Caco-2 (cell line): ENCODE data around the gene MAP3K15. TPM values are rescaled to one million over a fixed set of nuclear protein-coding genes. Genes with fewer than 3 reads are reported as not detected.

Source experiments
- BruUV-seq: library from RNA; stranded (reverse); fragments of 400-500 nt; replicated peaks from 2 replicates; lab custom pipeline; 2021; lab: Mats Ljungman, UMichigan
- CTCF ChIA-PET: fragments of 300-600 bp; sonication (Branson Sonifier 250); formaldehyde crosslinking; loops from one replicate; lab custom pipeline; 2022; ENCODE audit warnings: antibody characterized with exemption; lab: Charles Lee
- POLR2A ChIA-PET: fragments of 300-600 bp; sonication (Branson Sonifier 250); formaldehyde crosslinking; loops from one replicate; lab custom pipeline; 2022; ENCODE audit warnings: antibody characterized with exemption; lab: Charles Lee
- DNase-seq, 2 experiments: peaks; one replicate each; pipeline versions ENCODE4 v3.0.0 to v3.0.0-alpha.2; 2020 to 2022
- H3K27me3 ChIP-seq: replicated peaks from 2 replicates; pipeline ENCODE4 v1.6.0; 2011; ENCODE audit warnings: low read length; ENCODE audit not compliant: control insufficient read depth, insufficient read depth
- H3K36me3 ChIP-seq: 2 replicates; pipeline ENCODE4 v1.5.1; 2011; ENCODE audit warnings: low read length; ENCODE audit not compliant: control insufficient read depth, insufficient read depth
- H3K4me1 ChIP-seq: fragments of 250-450 bp; sonication (Bioruptor Pico); 2 replicates; pipeline ENCODE4 v1.5.1; 2020; ENCODE audit warnings: mild to moderate bottlenecking
- H3K4me3 ChIP-seq: 2 replicates; pipeline ENCODE4 v1.5.1; 2011; ENCODE audit warnings: low read depth, mild to moderate bottlenecking, control low read depth, low read length
- H3K9me3 ChIP-seq: fragments of 250-450 bp; sonication (Bioruptor Pico); 2 replicates; pipeline ENCODE4 v1.5.1; 2020; ENCODE audit warnings: mild to moderate bottlenecking, moderate library complexity
- H3K27ac Mint-ChIP-seq: one replicate; pipeline ENCODE4 v1.8.0; 2022; ENCODE audit warnings: mixed read lengths; ENCODE audit not compliant: unreplicated experiment
- H3K27me3 Mint-ChIP-seq: one replicate; pipeline ENCODE4 v1.8.0; 2022; ENCODE audit warnings: mixed read lengths; ENCODE audit not compliant: insufficient read depth, unreplicated experiment
- H3K36me3 Mint-ChIP-seq: one replicate; pipeline ENCODE4 v1.8.0; 2022; ENCODE audit warnings: mild to moderate bottlenecking, mixed read lengths; ENCODE audit not compliant: insufficient read depth, unreplicated experiment
- H3K4me1 Mint-ChIP-seq: one replicate; pipeline ENCODE4 v1.8.0; 2022; ENCODE audit warnings: low read depth, mixed read lengths; ENCODE audit not compliant: unreplicated experiment
- H3K4me3 Mint-ChIP-seq: one replicate; pipeline ENCODE4 v1.8.0; 2022; ENCODE audit warnings: mild to moderate bottlenecking, moderate library complexity, mixed read lengths; ENCODE audit not compliant: unreplicated experiment
- H3K9me3 Mint-ChIP-seq: one replicate; pipeline ENCODE4 v1.8.0; 2022; ENCODE audit warnings: mixed read lengths; ENCODE audit not compliant: unreplicated experiment
- CTCF ChIP-seq, 2 experiments: fragments of 200-600 bp in 1 of 2; IDR thresholded peaks; 1 replicate in 1 of 2; 2 replicates in 1 of 2; pipeline versions ENCODE4 v1.5.1 to v1.8.0; 2011 to 2022; ENCODE audit warnings: antibody characterized with exemption in 1 of 2, control low read depth in 1 of 2, inconsistent platforms in 1 of 2, low read depth in 1 of 2, low read length in 1 of 2, mild to moderate bottlenecking in 1 of 2, moderate library complexity in 1 of 2; ENCODE audit not compliant: insufficient read depth in 1 of 2, severe bottlenecking in 1 of 2, unreplicated experiment in 1 of 2
- intact Hi-C: fragments of 100-400 bp; cut with micrococcal nuclease; formaldehyde crosslinking; loops from one replicate; pipeline ENCODE4 v1.10.0; 2022; ENCODE audit not compliant: unreplicated experiment
- total RNA-seq: library from RNA; stranded (reverse); gene quantifications from 2 replicates; pipeline ENCODE4 v1.2.3, GENCODE V29; 2022

The MAP3K15 gene
- total RNA-seq, 1 experiment from 2014 or later, result 1.3 TPM

- Histone ChIP-seq H3K4me3 (no peak overlapping the region), H3K27me3 (no peaks in the 10 kb centered on the region), H3K36me3 (no peaks in the 10 kb centered on the region), H3K4me1 (no peaks in the 10 kb centered on the region), H3K9me3 (no peaks in the 10 kb centered on the region)
- intact Hi-C loops, result no loop called here
- no TSS peak for BruUV-seq
- H3K27ac Mint-ChIP-seq, result no peak overlapping the region
- TF ChIP-seq CTCF (IDR thresholded peaks at IDR 0.05; ENCODE audit: insufficient read depth in 1 of 2, low read depth in 1 of 2, low read length in 1 of 2, severe bottlenecking in 1 of 2, unreplicated experiment in 1 of 2), result no peak
- H3K36me3 Mint-ChIP-seq, result no peaks in the 10 kb centered on the region
- ChIA-PET CTCF (no interaction called here), POLR2A (no interaction called here)
- no peaks in the 10 kb centered on the region for H3K4me1 Mint-ChIP-seq
- no peaks in the 10 kb centered on the region for H3K27me3 Mint-ChIP-seq
- H3K9me3 Mint-ChIP-seq, result peaks cover 11% of the 10 kb centered on the region
- H3K4me3 Mint-ChIP-seq, result no peak overlapping the region
- DNase-seq, result no peak
These were observed 105.0 kb downstream of the MAP3K15 start for GRCh38 chrX:19410259-19410658.

- Mint-ChIP-seq H3K27ac (no peak overlapping the region), H3K9me3 (no peaks in the 10 kb centered on the region), H3K4me3 (no peak overlapping the region), H3K27me3 (peaks cover 5% of the 10 kb centered on the region), H3K4me1 (no peaks in the 10 kb centered on the region), H3K36me3 (no peaks in the 10 kb centered on the region)
- H3K9me3 ChIP-seq, result no peaks in the 10 kb centered on the region
- no peak for DNase-seq
- intact Hi-C loops, result no loop called here
- H3K27me3 ChIP-seq, result no peaks in the 10 kb centered on the region
- ChIA-PET CTCF (no interaction called here), POLR2A (no interaction called here)
- BruUV-seq, result no TSS peak
- no peak overlapping the region for H3K4me3 ChIP-seq
- no peaks in the 10 kb centered on the region for H3K4me1 ChIP-seq
- H3K36me3 ChIP-seq, result no peaks in the 10 kb centered on the region
- TF ChIP-seq CTCF (IDR thresholded peaks at IDR 0.05; ENCODE audit: insufficient read depth in 1 of 2, low read depth in 1 of 2, low read length in 1 of 2, severe bottlenecking in 1 of 2, unreplicated experiment in 1 of 2), result no peak
These were observed 111.6 kb downstream of the MAP3K15 start for GRCh38 chrX:19403696-19404095.

- H3K36me3 ChIP-seq, result no peaks in the 10 kb centered on the region
- ChIA-PET CTCF (no interaction called here), POLR2A (no interaction called here)
- Mint-ChIP-seq H3K27me3 (no peaks in the 10 kb centered on the region), H3K4me1 (no peaks in the 10 kb centered on the region), H3K9me3 (no peaks in the 10 kb centered on the region), H3K36me3 (no peaks in the 10 kb centered on the region), H3K27ac (no peak overlapping the region), H3K4me3 (no peak overlapping the region)
- H3K4me3 ChIP-seq, result no peak overlapping the region
- no peaks in the 10 kb centered on the region for H3K27me3 ChIP-seq
- no peaks in the 10 kb centered on the region for H3K9me3 ChIP-seq
- no peak for DNase-seq
- intact Hi-C loops, result no loop called here
- no peak for TF ChIP-seq CTCF (IDR thresholded peaks at IDR 0.05; ENCODE audit: insufficient read depth in 1 of 2, low read depth in 1 of 2, low read length in 1 of 2, severe bottlenecking in 1 of 2, unreplicated experiment in 1 of 2)
- BruUV-seq, result no TSS peak
- H3K4me1 ChIP-seq, result no peaks in the 10 kb centered on the region
These were observed 122.6 kb downstream of the MAP3K15 start for GRCh38 chrX:19392703-19393102.
